Right lobe of liver (tissue), 4 donors: ENCODE results near the gene SREBF2.

Experiments
- POLR2A ChIP-seq: fragments of 450-650 bp; IDR thresholded peaks from one replicate; pipeline ENCODE4 v1.6.1; 2017; ENCODE audit warnings: antibody characterized with exemption, mild to moderate bottlenecking
- TF ChIP-seq, protein P1 (sequence below), 4 donors: fragments of 200-600 bp in 3 of 4; fragments of 450-650 bp in 1 of 4; IDR thresholded peaks; one replicate each; pipeline versions ENCODE4 v1.5.1 to v1.8.0; 2016 to 2022; ENCODE audit warnings: antibody characterized with exemption in 4 of 4, mild to moderate bottlenecking in 2 of 4
- donor health status: DM: no; HTN: no; CAD: no.
- donor health status: DM: no; HTN: no; CAD: no.
- donor health status: DM: no; HTN: yes; CAD: no.

GRCh38 chr22:41813726-41814410, 19.0 kb upstream of the SREBF2 start:
- no peak for TF ChIP-seq POLR2A
- TF ChIP-seq, protein P1, sequence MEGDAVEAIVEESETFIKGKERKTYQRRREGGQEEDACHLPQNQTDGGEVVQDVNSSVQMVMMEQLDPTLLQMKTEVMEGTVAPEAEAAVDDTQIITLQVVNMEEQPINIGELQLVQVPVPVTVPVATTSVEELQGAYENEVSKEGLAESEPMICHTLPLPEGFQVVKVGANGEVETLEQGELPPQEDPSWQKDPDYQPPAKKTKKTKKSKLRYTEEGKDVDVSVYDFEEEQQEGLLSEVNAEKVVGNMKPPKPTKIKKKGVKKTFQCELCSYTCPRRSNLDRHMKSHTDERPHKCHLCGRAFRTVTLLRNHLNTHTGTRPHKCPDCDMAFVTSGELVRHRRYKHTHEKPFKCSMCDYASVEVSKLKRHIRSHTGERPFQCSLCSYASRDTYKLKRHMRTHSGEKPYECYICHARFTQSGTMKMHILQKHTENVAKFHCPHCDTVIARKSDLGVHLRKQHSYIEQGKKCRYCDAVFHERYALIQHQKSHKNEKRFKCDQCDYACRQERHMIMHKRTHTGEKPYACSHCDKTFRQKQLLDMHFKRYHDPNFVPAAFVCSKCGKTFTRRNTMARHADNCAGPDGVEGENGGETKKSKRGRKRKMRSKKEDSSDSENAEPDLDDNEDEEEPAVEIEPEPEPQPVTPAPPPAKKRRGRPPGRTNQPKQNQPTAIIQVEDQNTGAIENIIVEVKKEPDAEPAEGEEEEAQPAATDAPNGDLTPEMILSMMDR (IDR thresholded peaks at IDR 0.05), result no peak
